ENCODE data around the gene PCMT1. TPM values are rescaled to one million over a fixed set of nuclear protein-coding genes. Genes with fewer than 3 reads are reported as not detected.
A peak's percentile ranks its signal among the peaks of the same experiment; 100 is the strongest.

The PCMT1 gene
- total and polyA plus RNA-seq, 10 of the 15 experiments (the other 5 are each of a cell fraction or from before 2014, with no cell fraction given): 48.5 to 126 (median 81.2) TPM

DNA sequence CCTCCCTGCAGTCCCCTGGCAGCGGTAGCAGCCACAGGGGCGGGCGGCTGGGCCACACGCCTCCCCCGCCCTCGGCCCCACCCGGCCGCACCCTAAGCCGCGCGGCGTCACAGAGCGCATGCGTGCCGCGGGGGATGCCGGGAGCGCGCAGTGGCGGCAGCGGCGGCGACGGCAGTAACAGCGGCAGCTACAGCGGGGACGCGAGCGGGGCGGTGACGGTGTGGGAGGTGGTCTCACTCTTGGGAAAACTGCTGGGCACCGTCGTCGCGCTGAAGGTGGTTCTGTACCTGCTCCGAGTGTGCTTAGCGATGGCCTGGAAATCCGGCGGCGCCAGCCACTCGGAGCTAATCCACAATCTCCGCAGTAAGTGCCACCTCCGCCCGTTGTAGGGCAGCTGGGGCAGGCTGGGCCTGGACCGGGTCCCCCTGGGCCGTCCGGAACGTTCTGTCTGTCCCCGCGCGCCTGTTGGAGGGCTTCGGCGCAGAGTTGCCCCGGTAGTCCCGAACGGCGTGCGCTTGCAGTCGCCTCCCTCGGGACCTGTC lies at the start of gene PCMT1 (continued):
- TF ChIP-seq, protein P1, sequence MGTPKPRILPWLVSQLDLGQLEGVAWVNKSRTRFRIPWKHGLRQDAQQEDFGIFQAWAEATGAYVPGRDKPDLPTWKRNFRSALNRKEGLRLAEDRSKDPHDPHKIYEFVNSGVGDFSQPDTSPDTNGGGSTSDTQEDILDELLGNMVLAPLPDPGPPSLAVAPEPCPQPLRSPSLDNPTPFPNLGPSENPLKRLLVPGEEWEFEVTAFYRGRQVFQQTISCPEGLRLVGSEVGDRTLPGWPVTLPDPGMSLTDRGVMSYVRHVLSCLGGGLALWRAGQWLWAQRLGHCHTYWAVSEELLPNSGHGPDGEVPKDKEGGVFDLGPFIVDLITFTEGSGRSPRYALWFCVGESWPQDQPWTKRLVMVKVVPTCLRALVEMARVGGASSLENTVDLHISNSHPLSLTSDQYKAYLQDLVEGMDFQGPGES (IDR thresholded peaks at IDR 0.05): no peak
- TF ChIP-seq POLR2AphosphoS5 (IDR thresholded peaks at IDR 0.05; ENCODE audit: low read length) (peak; percentile 80), JUNB (IDR thresholded peaks at IDR 0.05) (no peak), NRF1 (conservative IDR thresholded peaks at IDR 0.05; ENCODE audit: low read depth, low read length) (peak; percentile 58), TARDBP (IDR thresholded peaks at IDR 0.05; ENCODE audit: borderline replicate concordance) (no peak), MTA2 (IDR thresholded peaks at IDR 0.05; ENCODE audit: low read depth) (no peak), CHD2 (IDR thresholded peaks at IDR 0.05; ENCODE audit: borderline replicate concordance, low read depth, low read length) (no peak), KLF5 (IDR thresholded peaks at IDR 0.05; ENCODE audit: partially characterized antibody) (no peak), POLR2A (IDR thresholded peaks at IDR 0.05; ENCODE audit: low read depth, low read length) (peak; percentile 92), ETV6 (conservative IDR thresholded peaks at IDR 0.05 in 1 of 2, IDR thresholded peaks at IDR 0.05 in 1 of 2; ENCODE audit: borderline replicate concordance in 1 of 2, low read depth in 1 of 2) (no peak), EP300 (IDR thresholded peaks at IDR 0.05; ENCODE audit: borderline replicate concordance in 1 of 2, control insufficient read depth in 1 of 2, low read depth in 2 of 2, low read length in 2 of 2) (no peak)
- TF ChIP-seq, protein P2, sequence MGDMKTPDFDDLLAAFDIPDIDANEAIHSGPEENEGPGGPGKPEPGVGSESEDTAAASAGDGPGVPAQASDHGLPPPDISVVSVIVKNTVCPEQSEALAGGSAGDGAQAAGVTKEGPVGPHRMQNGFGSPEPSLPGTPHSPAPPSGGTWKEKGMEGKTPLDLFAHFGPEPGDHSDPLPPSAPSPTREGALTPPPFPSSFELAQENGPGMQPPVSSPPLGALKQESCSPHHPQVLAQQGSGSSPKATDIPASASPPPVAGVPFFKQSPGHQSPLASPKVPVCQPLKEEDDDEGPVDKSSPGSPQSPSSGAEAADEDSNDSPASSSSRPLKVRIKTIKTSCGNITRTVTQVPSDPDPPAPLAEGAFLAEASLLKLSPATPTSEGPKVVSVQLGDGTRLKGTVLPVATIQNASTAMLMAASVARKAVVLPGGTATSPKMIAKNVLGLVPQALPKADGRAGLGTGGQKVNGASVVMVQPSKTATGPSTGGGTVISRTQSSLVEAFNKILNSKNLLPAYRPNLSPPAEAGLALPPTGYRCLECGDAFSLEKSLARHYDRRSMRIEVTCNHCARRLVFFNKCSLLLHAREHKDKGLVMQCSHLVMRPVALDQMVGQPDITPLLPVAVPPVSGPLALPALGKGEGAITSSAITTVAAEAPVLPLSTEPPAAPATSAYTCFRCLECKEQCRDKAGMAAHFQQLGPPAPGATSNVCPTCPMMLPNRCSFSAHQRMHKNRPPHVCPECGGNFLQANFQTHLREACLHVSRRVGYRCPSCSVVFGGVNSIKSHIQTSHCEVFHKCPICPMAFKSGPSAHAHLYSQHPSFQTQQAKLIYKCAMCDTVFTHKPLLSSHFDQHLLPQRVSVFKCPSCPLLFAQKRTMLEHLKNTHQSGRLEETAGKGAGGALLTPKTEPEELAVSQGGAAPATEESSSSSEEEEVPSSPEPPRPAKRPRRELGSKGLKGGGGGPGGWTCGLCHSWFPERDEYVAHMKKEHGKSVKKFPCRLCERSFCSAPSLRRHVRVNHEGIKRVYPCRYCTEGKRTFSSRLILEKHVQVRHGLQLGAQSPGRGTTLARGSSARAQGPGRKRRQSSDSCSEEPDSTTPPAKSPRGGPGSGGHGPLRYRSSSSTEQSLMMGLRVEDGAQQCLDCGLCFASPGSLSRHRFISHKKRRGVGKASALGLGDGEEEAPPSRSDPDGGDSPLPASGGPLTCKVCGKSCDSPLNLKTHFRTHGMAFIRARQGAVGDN (IDR thresholded peaks at IDR 0.05): peak; percentile 94
- TF ChIP-seq, protein P3, sequence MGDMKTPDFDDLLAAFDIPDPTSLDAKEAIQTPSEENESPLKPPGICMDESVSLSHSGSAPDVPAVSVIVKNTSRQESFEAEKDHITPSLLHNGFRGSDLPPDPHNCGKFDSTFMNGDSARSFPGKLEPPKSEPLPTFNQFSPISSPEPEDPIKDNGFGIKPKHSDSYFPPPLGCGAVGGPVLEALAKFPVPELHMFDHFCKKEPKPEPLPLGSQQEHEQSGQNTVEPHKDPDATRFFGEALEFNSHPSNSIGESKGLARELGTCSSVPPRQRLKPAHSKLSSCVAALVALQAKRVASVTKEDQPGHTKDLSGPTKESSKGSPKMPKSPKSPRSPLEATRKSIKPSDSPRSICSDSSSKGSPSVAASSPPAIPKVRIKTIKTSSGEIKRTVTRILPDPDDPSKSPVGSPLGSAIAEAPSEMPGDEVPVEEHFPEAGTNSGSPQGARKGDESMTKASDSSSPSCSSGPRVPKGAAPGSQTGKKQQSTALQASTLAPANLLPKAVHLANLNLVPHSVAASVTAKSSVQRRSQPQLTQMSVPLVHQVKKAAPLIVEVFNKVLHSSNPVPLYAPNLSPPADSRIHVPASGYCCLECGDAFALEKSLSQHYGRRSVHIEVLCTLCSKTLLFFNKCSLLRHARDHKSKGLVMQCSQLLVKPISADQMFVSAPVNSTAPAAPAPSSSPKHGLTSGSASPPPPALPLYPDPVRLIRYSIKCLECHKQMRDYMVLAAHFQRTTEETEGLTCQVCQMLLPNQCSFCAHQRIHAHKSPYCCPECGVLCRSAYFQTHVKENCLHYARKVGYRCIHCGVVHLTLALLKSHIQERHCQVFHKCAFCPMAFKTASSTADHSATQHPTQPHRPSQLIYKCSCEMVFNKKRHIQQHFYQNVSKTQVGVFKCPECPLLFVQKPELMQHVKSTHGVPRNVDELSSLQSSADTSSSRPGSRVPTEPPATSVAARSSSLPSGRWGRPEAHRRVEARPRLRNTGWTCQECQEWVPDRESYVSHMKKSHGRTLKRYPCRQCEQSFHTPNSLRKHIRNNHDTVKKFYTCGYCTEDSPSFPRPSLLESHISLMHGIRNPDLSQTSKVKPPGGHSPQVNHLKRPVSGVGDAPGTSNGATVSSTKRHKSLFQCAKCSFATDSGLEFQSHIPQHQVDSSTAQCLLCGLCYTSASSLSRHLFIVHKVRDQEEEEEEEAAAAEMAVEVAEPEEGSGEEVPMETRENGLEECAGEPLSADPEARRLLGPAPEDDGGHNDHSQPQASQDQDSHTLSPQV (IDR thresholded peaks at IDR 0.05): no peak
- TF ChIP-seq, protein P4, sequence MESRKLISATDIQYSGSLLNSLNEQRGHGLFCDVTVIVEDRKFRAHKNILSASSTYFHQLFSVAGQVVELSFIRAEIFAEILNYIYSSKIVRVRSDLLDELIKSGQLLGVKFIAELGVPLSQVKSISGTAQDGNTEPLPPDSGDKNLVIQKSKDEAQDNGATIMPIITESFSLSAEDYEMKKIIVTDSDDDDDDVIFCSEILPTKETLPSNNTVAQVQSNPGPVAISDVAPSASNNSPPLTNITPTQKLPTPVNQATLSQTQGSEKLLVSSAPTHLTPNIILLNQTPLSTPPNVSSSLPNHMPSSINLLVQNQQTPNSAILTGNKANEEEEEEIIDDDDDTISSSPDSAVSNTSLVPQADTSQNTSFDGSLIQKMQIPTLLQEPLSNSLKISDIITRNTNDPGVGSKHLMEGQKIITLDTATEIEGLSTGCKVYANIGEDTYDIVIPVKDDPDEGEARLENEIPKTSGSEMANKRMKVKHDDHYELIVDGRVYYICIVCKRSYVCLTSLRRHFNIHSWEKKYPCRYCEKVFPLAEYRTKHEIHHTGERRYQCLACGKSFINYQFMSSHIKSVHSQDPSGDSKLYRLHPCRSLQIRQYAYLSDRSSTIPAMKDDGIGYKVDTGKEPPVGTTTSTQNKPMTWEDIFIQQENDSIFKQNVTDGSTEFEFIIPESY (IDR thresholded peaks at IDR 0.05): no peak
- TF ChIP-seq, protein P5, sequence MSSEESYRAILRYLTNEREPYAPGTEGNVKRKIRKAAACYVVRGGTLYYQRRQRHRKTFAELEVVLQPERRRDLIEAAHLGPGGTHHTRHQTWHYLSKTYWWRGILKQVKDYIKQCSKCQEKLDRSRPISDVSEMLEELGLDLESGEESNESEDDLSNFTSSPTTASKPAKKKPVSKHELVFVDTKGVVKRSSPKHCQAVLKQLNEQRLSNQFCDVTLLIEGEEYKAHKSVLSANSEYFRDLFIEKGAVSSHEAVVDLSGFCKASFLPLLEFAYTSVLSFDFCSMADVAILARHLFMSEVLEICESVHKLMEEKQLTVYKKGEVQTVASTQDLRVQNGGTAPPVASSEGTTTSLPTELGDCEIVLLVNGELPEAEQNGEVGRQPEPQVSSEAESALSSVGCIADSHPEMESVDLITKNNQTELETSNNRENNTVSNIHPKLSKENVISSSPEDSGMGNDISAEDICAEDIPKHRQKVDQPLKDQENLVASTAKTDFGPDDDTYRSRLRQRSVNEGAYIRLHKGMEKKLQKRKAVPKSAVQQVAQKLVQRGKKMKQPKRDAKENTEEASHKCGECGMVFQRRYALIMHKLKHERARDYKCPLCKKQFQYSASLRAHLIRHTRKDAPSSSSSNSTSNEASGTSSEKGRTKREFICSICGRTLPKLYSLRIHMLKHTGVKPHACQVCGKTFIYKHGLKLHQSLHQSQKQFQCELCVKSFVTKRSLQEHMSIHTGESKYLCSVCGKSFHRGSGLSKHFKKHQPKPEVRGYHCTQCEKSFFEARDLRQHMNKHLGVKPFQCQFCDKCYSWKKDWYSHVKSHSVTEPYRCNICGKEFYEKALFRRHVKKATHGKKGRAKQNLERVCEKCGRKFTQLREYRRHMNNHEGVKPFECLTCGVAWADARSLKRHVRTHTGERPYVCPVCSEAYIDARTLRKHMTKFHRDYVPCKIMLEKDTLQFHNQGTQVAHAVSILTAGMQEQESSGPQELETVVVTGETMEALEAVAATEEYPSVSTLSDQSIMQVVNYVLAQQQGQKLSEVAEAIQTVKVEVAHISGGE (CRISPR knock-in tag; IDR thresholded peaks at IDR 0.05): no peak
